GM23338 (cell line): ENCODE measurements around the gene SLC7A5. TPM values are rescaled to one million over a fixed set of nuclear protein-coding genes. Genes with fewer than 3 reads are reported as not detected.

ENCODE experiments used
- ATAC-seq: fragments of 200-7000 bp; cut with Tn5 transposase; 3 replicates; pipeline ENCODE4 v1.9.1; 2020
- DNase-seq: peaks from one replicate; pipeline ENCODE4 v3.0.0-alpha.2; 2015; ENCODE audit warnings: low spot score
- H2AFZ ChIP-seq: fragments of 200-600 bp; sonication (generic); 2 replicates; pipeline ENCODE4 v1.8.0; 2016; ENCODE audit warnings: antibody characterized with exemption, mild to moderate bottlenecking, moderate library complexity
- H3F3A ChIP-seq: fragments of 200-600 bp; sonication (generic); replicated peaks from 2 replicates; pipeline ENCODE4 v1.8.0; 2017; ENCODE audit warnings: antibody characterized with exemption, mixed run types, low read depth
- H3K27ac ChIP-seq: fragments of 200-600 bp; sonication (generic); 2 replicates; pipeline ENCODE4 v1.6.1; 2016; ENCODE audit warnings: low read depth
- H3K27me3 ChIP-seq: fragments of 200-600 bp; sonication (generic); 2 replicates; pipeline ENCODE4 v1.8.0; 2016; ENCODE audit warnings: mild to moderate bottlenecking, mixed run types, moderate library complexity; ENCODE audit not compliant: insufficient read depth
- H3K36me3 ChIP-seq: fragments of 200-600 bp; sonication (generic); 2 replicates; pipeline ENCODE4 v1.8.0; 2016; ENCODE audit warnings: mild to moderate bottlenecking; ENCODE audit not compliant: insufficient read depth
- H3K4me1 ChIP-seq: fragments of 200-600 bp; sonication (generic); 2 replicates; pipeline ENCODE4 v1.8.0; 2016; ENCODE audit warnings: mild to moderate bottlenecking, moderate library complexity; ENCODE audit not compliant: insufficient read depth
- H3K4me2 ChIP-seq: fragments of 200-600 bp; sonication (generic); 2 replicates; pipeline ENCODE4 v1.7.1; 2017; ENCODE audit warnings: mixed run types
- H3K4me3 ChIP-seq: fragments of 200-600 bp; sonication (generic); 2 replicates; pipeline ENCODE4 v1.6.1; 2016; ENCODE audit warnings: mixed run types
- H3K79me2 ChIP-seq: fragments of 200-600 bp; sonication (generic); replicated peaks from 2 replicates; pipeline ENCODE4 v1.8.0; 2017; ENCODE audit warnings: mild to moderate bottlenecking; ENCODE audit not compliant: insufficient read depth
- H3K9me2 ChIP-seq: fragments of 200-600 bp; sonication (generic); 2 replicates; pipeline ENCODE4 v1.8.0; 2017; ENCODE audit not compliant: insufficient read depth
- H4K20me1 ChIP-seq: fragments of 200-600 bp; sonication (generic); replicated peaks from 2 replicates; pipeline ENCODE4 v1.8.0; 2017; ENCODE audit warnings: mild to moderate bottlenecking; ENCODE audit not compliant: insufficient read depth
- H3K27ac Mint-ChIP-seq: 2 replicates; pipeline ENCODE4 v1.8.0; 2020; ENCODE audit warnings: inconsistent platforms, mild to moderate bottlenecking, moderate library complexity, mixed read lengths
- H3K27me3 Mint-ChIP-seq: 3 replicates; pipeline ENCODE4 v1.8.0; 2022; ENCODE audit warnings: low read depth, mild to moderate bottlenecking, moderate library complexity, mixed read lengths, inconsistent platforms; ENCODE audit not compliant: insufficient read depth, poor library complexity
- H3K36me3 Mint-ChIP-seq: 3 replicates; pipeline ENCODE4 v1.8.0; 2021; ENCODE audit warnings: low read depth, mild to moderate bottlenecking, inconsistent platforms, moderate library complexity, mixed read lengths
- H3K4me1 Mint-ChIP-seq: 3 replicates; pipeline ENCODE4 v1.8.0; 2020; ENCODE audit warnings: mild to moderate bottlenecking, inconsistent platforms, mixed read lengths
- H3K4me3 Mint-ChIP-seq: 3 replicates; pipeline ENCODE4 v1.8.0; 2021; ENCODE audit warnings: moderate library complexity, mild to moderate bottlenecking, inconsistent platforms, mixed read lengths
- H3K9me3 Mint-ChIP-seq: 3 replicates; pipeline ENCODE4 v1.8.0; 2020; ENCODE audit warnings: moderate library complexity, mild to moderate bottlenecking, inconsistent platforms, mixed read lengths
- EZH2 ChIP-seq: fragments of 200-600 bp; sonication (generic); IDR thresholded peaks from one replicate; pipeline ENCODE4 v1.8.0; 2017; ENCODE audit warnings: antibody characterized with exemption, mild to moderate bottlenecking, low read depth; ENCODE audit not compliant: unreplicated experiment
- NANOG ChIP-seq: IDR thresholded peaks from 2 replicates; pipeline ENCODE4 v1.6.1; 2016; ENCODE audit warnings: antibody characterized with exemption, borderline replicate concordance
- POLR2AphosphoS5 ChIP-seq: IDR thresholded peaks from 2 replicates; pipeline ENCODE4 v1.6.1; 2016; ENCODE audit warnings: antibody characterized with exemption, low read depth
- ZNF331 ChIP-seq: fragments of 250-450 bp; sonication (Bioruptor Pico); IDR thresholded peaks from 2 replicates; pipeline ENCODE4 v1.5.0; 2020; ENCODE audit warnings: low read depth, mild to moderate bottlenecking, moderate library complexity
- ZNF462 ChIP-seq: fragments of 250-450 bp; sonication (Bioruptor Pico); IDR thresholded peaks from 2 replicates; pipeline ENCODE4 v1.5.0; 2020; ENCODE audit warnings: mild to moderate bottlenecking, moderate library complexity
- polyA plus RNA-seq: library from polyadenylated mRNA; unstranded; fragments of >200 nt; fragmentation: Nextera tagmentation; extraction: Ambion mirVana; gene quantifications from 2 replicates; pipeline ENCODE4 v1.2.1, GENCODE V29; 2016
- total RNA-seq: library from RNA; depleted of rRNA; stranded (reverse); fragments of >200 nt; shearing (Covaris generic); gene quantifications from 2 replicates; pipeline ENCODE4 v1.2.3, GENCODE V29; 2014
- TF ChIP-seq, protein P1 (sequence below): IDR thresholded peaks from one replicate; pipeline ENCODE4 v1.6.1; 2018; ENCODE audit warnings: antibody characterized with exemption; ENCODE audit not compliant: unreplicated experiment

SLC7A5 gene
- total and polyA plus RNA-seq, 2 experiments from 2014 or later = 107 to 386 TPM

- peaks cover 8% of the 10 kb centered on the region; the same call in 1 of the 2 replicates for H3K4me1 ChIP-seq
- ATAC-seq (no peak), DNase-seq (no peak)
- Mint-ChIP-seq H3K4me1 (peaks cover 8% of the 10 kb centered on the region), H3K27ac (no peak overlapping the region), H3K36me3 (no peaks in the 10 kb centered on the region), H3K4me3 (no peak overlapping the region), H3K9me3 (peaks cover 5% of the 10 kb centered on the region; the same call in 2 of the 3 replicates), H3K27me3 (peaks cover 5% of the 10 kb centered on the region)
- no peaks in the 10 kb centered on the region for H3F3A ChIP-seq
- no peak overlapping the region for H3K27ac ChIP-seq
- no peaks in the 10 kb centered on the region for H3K79me2 ChIP-seq
- H3K9me2 ChIP-seq = no peaks in the 10 kb centered on the region
- H3K4me3 ChIP-seq = no peak overlapping the region
- TF ChIP-seq NANOG (no peak), ZNF331 (CRISPR knock-in tag) (peak; percentile 84)
- no peaks in the 10 kb centered on the region for H4K20me1 ChIP-seq
- H2AFZ ChIP-seq = no peak overlapping the region
- no peaks in the 10 kb centered on the region for H3K36me3 ChIP-seq
- no peaks in the 10 kb centered on the region for H3K27me3 ChIP-seq
- no peak overlapping the region for H3K4me2 ChIP-seq
Observed at GRCh38 chr16:87803385-87803784, 65.9 kb downstream of the SLC7A5 start.

DNA sequence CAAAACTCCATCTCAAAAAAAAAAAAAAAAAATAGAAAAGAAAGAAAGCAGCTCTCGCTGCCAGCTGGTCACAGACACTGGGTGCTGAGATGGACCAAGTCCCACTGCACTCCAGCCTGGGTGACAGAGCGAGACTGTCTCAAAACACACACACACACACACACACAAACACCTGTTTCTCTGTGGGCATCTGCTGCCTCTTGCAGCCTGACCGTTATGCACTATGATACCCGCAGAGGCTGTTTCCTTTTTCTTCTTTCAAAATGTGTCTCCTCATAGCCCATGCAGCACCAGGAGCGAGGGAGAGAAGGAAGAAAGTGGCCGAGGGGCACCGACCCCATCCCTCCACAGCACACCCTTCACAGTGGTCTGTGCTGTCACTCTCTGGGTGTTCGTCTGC is 66.6 kb downstream of the SLC7A5 start:
- no peaks in the 10 kb centered on the region for H3K79me2 ChIP-seq
- H3K9me3 Mint-ChIP-seq = peaks cover 3% of the 10 kb centered on the region; the same call in 1 of the 3 replicates
- DNase-seq (no peak), ATAC-seq (no peak)
- H3K4me3 ChIP-seq = no peak overlapping the region
- no peak overlapping the region for H2AFZ ChIP-seq
- no peaks in the 10 kb centered on the region for H3K9me2 ChIP-seq
- H3K27me3 Mint-ChIP-seq = peaks cover 5% of the 10 kb centered on the region
- H3K4me1 ChIP-seq = peaks cover 8% of the 10 kb centered on the region; the same call in 1 of the 2 replicates
- no peak overlapping the region for H3K4me2 ChIP-seq
- H3F3A ChIP-seq = no peaks in the 10 kb centered on the region
- no peaks in the 10 kb centered on the region for H3K36me3 Mint-ChIP-seq
- H3K4me1 Mint-ChIP-seq = peaks cover 8% of the 10 kb centered on the region
- no peaks in the 10 kb centered on the region for H3K36me3 ChIP-seq
- no peaks in the 10 kb centered on the region for H4K20me1 ChIP-seq
- no peak overlapping the region for H3K27ac Mint-ChIP-seq
- no peak overlapping the region for H3K27ac ChIP-seq
- no peak overlapping the region; the same call in 2 of the 3 replicates for H3K4me3 Mint-ChIP-seq
- no peaks in the 10 kb centered on the region for H3K27me3 ChIP-seq
- TF ChIP-seq POLR2AphosphoS5 (no peak), ZNF462 (CRISPR knock-in tag) (no peak), EZH2 (no peak)
- TF ChIP-seq, protein P1, sequence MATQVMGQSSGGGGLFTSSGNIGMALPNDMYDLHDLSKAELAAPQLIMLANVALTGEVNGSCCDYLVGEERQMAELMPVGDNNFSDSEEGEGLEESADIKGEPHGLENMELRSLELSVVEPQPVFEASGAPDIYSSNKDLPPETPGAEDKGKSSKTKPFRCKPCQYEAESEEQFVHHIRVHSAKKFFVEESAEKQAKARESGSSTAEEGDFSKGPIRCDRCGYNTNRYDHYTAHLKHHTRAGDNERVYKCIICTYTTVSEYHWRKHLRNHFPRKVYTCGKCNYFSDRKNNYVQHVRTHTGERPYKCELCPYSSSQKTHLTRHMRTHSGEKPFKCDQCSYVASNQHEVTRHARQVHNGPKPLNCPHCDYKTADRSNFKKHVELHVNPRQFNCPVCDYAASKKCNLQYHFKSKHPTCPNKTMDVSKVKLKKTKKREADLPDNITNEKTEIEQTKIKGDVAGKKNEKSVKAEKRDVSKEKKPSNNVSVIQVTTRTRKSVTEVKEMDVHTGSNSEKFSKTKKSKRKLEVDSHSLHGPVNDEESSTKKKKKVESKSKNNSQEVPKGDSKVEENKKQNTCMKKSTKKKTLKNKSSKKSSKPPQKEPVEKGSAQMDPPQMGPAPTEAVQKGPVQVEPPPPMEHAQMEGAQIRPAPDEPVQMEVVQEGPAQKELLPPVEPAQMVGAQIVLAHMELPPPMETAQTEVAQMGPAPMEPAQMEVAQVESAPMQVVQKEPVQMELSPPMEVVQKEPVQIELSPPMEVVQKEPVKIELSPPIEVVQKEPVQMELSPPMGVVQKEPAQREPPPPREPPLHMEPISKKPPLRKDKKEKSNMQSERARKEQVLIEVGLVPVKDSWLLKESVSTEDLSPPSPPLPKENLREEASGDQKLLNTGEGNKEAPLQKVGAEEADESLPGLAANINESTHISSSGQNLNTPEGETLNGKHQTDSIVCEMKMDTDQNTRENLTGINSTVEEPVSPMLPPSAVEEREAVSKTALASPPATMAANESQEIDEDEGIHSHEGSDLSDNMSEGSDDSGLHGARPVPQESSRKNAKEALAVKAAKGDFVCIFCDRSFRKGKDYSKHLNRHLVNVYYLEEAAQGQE = no peak
